ENCODE results near the gene NUP50.

Gene NUP50

GRCh38 chr22:45211435-45211834, 47.7 kb downstream of the NUP50 start:
- no peak for DNase-seq

GRCh38 chr22:45211848-45212247, 48.1 kb downstream of the NUP50 start:
- DNase-seq: no peak

GRCh38 chr22:45212306-45212709, 48.6 kb downstream of the NUP50 start:
- DNase-seq: peak; percentile 30

GRCh38 chr22:45212992-45213751, 49.4 kb downstream of the NUP50 start:
- no peak for DNase-seq

- no peak for DNase-seq
These were observed 52.6 kb downstream of the NUP50 start for GRCh38 chr22:45216133-45217003.

- no peak for DNase-seq
These were observed 53.6 kb downstream of the NUP50 start for GRCh38 chr22:45217345-45217744.

GRCh38 chr22:45217806-45218205, 54.1 kb downstream of the NUP50 start:
- no peak for DNase-seq

GRCh38 chr22:45218976-45219375, 55.3 kb downstream of the NUP50 start:
- DNase-seq: peak; percentile 48

- no peak for DNase-seq
These were observed 57.5 kb downstream of the NUP50 start for GRCh38 chr22:45221201-45221600.

GRCh38 chr22:45223304-45224117, 59.8 kb downstream of the NUP50 start:
- DNase-seq: peak; percentile 80

- no peak for DNase-seq
These were observed 60.6 kb downstream of the NUP50 start for GRCh38 chr22:45224331-45224730.

GRCh38 chr22:45224988-45225731, 61.4 kb downstream of the NUP50 start:
- no peak for DNase-seq

- no peak for DNase-seq
These were observed 62.2 kb downstream of the NUP50 start for GRCh38 chr22:45225732-45226502.

GRCh38 chr22:45226503-45227186, 62.9 kb downstream of the NUP50 start:
- DNase-seq: no peak

- no peak for DNase-seq
These were observed 64.1 kb downstream of the NUP50 start for GRCh38 chr22:45227645-45228400.

GRCh38 chr22:45228401-45228754, 64.7 kb downstream of the NUP50 start:
- no peak for DNase-seq

- no peak for DNase-seq
These were observed 65.5 kb downstream of the NUP50 start for GRCh38 chr22:45229181-45229580.

- no peak for DNase-seq
These were observed 66.4 kb downstream of the NUP50 start for GRCh38 chr22:45230026-45230721.

- DNase-seq: no peak
These were observed 67.6 kb downstream of the NUP50 start for GRCh38 chr22:45231293-45231692.

GRCh38 chr22:45233386-45233785, 69.7 kb downstream of the NUP50 start:
- DNase-seq: no peak
